Skeletal muscle tissue (tissue), 4 donors: ENCODE measurements around the gene WNT2. TPM values are rescaled to one million over a fixed set of nuclear protein-coding genes. Genes with fewer than 3 reads are reported as not detected.
"Not testable (repeated sequence)": the region's sequence is repeated elsewhere in the genome, so short reads cannot be mapped to it uniquely, and the experiment has no call there.

Experiments
- H3K27ac ChIP-seq: one replicate; pipeline ENCODE4 v1.7.0; 2013; ENCODE audit warnings: mild to moderate bottlenecking, low read depth, low read length, inconsistent platforms
- H3K27me3 ChIP-seq, 3 donors: one replicate each; pipeline ENCODE4 v1.7.0; 2013; ENCODE audit warnings: low read length in 3 of 3; ENCODE audit not compliant: control insufficient read depth in 3 of 3, insufficient read depth in 3 of 3
- H3K36me3 ChIP-seq, 3 donors: one replicate each; pipeline ENCODE4 v1.7.0; 2013; ENCODE audit warnings: low read length in 3 of 3; ENCODE audit not compliant: control insufficient read depth in 3 of 3, insufficient read depth in 3 of 3
- H3K4me1 ChIP-seq, 3 donors: one replicate each; pipeline ENCODE4 v1.7.0; 2013; ENCODE audit warnings: low read length in 3 of 3, mild to moderate bottlenecking in 3 of 3; ENCODE audit not compliant: control insufficient read depth in 3 of 3, insufficient read depth in 3 of 3
- H3K4me3 ChIP-seq, 3 donors: one replicate each; pipeline ENCODE4 v1.7.0; 2013; ENCODE audit warnings: low read length in 3 of 3
- H3K9ac ChIP-seq, 3 donors: one replicate each; pipeline ENCODE4 v1.7.0; 2013; ENCODE audit warnings: low read length in 3 of 3, mild to moderate bottlenecking in 3 of 3, moderate library complexity in 2 of 3, low read depth in 1 of 3
- H3K9me3 ChIP-seq, 3 donors: one replicate each; pipeline ENCODE4 v1.7.0; 2013; ENCODE audit warnings: low read length in 3 of 3; ENCODE audit not compliant: control insufficient read depth in 3 of 3
- total RNA-seq: library from RNA; depleted of rRNA; stranded (reverse); fragments of >200 nt; gene quantifications from one replicate; pipeline ENCODE4 v1.2.3, GENCODE V29; 2014
- donor health status: Osteomylitis.

WNT2 gene
- total RNA-seq, 1 donor from 2014 or later = 3.1 TPM

DNA sequence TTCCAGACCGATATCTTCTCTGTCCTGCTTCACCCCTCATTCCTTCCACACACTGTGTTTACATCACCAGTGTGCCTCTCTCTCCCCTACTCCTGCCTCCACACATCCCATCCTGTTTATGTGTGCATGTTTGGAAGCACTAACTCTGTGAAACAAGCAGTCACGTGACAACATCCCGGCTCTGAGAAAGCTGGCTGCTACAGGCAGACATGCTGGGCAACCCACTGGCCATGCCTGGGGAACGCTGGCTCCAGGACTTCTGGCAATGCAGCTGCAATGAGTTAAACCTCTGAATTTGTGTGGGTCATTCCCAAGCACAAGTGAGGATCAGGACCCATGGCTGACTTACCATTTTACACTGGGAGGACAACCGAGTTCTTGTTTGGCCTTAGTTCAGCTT, 74.0 kb downstream of the WNT2 start:
- Histone ChIP-seq H3K27me3 (peaks cover 0 to 2% (median 0%) of the 10 kb centered on the region in 3 donors), H3K4me3 (no peak overlapping the region), H3K4me1 (no peaks in the 10 kb centered on the region), H3K9me3 (peaks cover 0 to 4% (median 0%) of the 10 kb centered on the region in 3 donors), H3K36me3 (no peaks in the 10 kb centered on the region), H3K9ac (no peak overlapping the region), H3K27ac (no peak overlapping the region)

DNA sequence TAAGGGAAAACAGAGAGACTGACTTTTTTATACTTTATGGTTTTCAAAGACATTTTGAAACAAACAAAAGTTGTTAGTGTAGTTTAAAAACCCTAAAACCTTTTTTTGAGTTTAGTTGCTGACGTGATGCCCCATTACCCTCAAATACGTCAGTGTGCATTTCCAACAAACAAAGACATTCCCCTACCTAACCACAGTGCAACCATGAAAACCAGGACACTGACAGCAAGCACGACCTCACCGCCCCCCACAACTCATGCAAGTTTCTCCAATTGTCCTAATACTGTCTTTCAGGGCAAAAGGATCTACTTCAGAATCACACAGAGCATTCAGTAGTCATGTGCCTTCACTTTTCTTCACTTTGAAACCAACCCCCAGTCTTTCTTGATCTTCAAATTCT, 75.0 kb downstream of the WNT2 start:
- peaks cover 0 to 2% (median 0%) of the 10 kb centered on the region in 3 donors for H3K27me3 ChIP-seq
- no peak overlapping the region for H3K4me3 ChIP-seq
- H3K9ac ChIP-seq = no peak overlapping the region
- no peaks in the 10 kb centered on the region for H3K4me1 ChIP-seq
- no peaks in the 10 kb centered on the region for H3K36me3 ChIP-seq
- H3K27ac ChIP-seq = no peak overlapping the region
- peaks cover 0 to 6% (median 0%) of the 10 kb centered on the region in 3 donors for H3K9me3 ChIP-seq

DNA sequence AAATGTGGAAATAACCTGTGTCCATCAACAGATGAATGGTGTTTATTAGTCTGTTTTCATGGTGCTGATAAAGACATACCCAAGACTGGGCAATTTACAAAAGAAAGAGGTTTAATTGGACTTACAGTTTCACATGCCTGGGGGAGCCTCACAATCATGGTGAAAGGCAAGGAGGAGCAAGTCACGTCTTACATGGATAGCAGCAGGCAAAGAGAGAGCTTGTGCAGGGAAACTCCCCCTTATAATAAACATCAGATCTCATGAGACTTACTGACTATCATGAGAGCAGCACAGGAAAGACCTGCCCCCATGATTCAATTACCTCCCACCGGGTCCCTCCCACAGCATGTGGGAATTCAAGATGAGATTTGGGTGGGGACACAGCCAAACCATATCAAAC, 77.2 kb downstream of the WNT2 start:
- H3K4me3 ChIP-seq, H3K9ac ChIP-seq, H3K9me3 ChIP-seq, H3K36me3 ChIP-seq, H3K27me3 ChIP-seq, H3K27ac ChIP-seq, H3K4me1 ChIP-seq: not testable (repeated sequence)

DNA sequence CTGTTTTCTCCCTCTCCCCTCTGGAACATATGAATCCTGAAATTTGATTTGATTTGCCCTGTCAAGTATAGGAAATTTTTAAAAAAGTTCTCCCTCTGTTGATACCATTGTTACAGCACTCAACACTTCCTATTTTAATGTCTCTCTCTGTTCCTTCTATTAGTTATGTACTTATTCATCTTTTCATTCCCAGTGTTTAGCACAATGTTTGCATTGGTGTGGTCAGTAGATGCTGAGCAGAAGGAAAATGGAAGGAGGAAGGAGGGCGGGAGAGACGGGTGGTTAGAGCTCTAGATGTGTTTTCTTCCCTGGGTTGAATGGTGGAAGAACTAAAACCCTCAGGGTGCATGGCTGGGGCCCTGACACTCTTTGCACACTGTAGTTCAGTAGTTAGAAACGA, 79.5 kb downstream of the WNT2 start:
- Histone ChIP-seq H3K27ac (no peak overlapping the region), H3K9me3 (peaks cover 0 to 6% (median 0%) of the 10 kb centered on the region in 3 donors), H3K36me3 (no peaks in the 10 kb centered on the region), H3K4me3 (no peak overlapping the region), H3K27me3 (no peaks in the 10 kb centered on the region), H3K9ac (no peak overlapping the region), H3K4me1 (no peaks in the 10 kb centered on the region)

- H3K9me3 ChIP-seq = peaks cover 0 to 6% (median 0%) of the 10 kb centered on the region in 3 donors
- H3K27me3 ChIP-seq = no peaks in the 10 kb centered on the region
- no peak overlapping the region for H3K9ac ChIP-seq
- no peaks in the 10 kb centered on the region for H3K36me3 ChIP-seq
- H3K27ac ChIP-seq = no peak overlapping the region
- H3K4me3 ChIP-seq = no peak overlapping the region
- H3K4me1 ChIP-seq = no peaks in the 10 kb centered on the region
These were observed 81.8 kb downstream of the WNT2 start for GRCh38 chr7:117241088-117241487.

DNA sequence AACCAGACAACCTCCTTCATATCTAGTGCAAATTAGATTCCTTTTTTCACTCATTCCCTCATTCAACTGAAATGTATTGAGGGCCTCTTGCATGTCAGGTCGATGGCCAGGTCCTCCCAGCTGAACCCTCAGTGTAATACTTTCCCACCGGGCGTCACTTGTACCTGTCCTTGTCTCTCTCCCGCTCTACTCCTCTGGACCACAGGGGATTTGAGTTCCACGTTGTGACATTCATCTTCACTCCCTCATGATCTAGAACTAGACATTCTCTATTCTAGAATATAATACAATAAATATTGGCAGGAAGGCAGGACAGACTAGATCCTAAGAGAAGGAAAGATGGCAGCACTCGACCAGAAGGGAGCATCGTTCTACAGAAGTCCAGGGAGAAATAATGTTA, 83.9 kb downstream of the WNT2 start:
- Histone ChIP-seq H3K9ac (no peak overlapping the region), H3K4me1 (no peaks in the 10 kb centered on the region), H3K9me3 (peaks cover 0 to 2% (median 0%) of the 10 kb centered on the region in 3 donors), H3K27me3 (no peaks in the 10 kb centered on the region), H3K36me3 (no peaks in the 10 kb centered on the region), H3K27ac (no peak overlapping the region), H3K4me3 (no peak overlapping the region)

DNA sequence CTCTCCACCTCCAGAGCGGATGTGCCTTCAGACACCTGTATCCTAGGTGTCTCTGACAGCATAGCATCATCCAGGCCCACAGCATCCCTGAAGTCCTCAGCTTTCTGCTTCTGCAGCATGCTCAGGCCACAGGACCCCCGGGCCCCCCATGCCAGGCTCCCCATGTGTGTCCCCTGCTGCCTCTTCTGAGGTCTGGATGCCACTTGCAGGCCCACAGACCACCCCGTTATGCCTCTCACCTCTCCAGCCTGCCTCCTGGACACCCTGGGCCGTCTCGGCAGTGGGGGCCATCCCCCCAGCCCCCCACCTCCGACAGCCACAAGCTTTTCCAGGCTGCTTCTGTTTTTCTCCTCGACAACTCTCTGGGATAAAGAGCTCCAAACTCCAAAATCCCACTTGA, 84.4 kb downstream of the WNT2 start:
- Histone ChIP-seq H3K27me3 (no peaks in the 10 kb centered on the region), H3K9ac (no peak overlapping the region), H3K27ac (no peak overlapping the region), H3K4me1 (no peaks in the 10 kb centered on the region), H3K9me3 (no peaks in the 10 kb centered on the region), H3K4me3 (no peak overlapping the region), H3K36me3 (no peaks in the 10 kb centered on the region)

DNA sequence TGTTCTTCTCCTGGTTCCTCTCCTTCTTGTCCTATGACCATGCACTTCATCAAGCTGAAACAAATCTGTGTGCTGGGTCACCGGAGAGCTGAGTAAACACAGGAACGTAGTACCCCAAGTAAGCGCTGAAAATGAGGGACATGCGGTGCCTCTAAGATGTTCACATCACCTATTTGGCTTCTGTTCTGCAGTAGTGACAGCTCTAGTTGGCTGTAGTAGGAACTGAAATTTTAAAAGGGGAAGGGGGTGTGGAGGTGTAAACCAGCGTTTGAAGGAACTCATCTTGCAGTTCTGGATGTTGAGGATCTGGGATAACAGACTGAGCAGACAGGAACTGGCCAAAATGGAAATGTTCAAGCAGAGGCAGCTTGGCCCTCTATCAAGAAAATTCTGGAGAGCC, 85.2 kb downstream of the WNT2 start:
- no peak overlapping the region for H3K4me3 ChIP-seq
- no peaks in the 10 kb centered on the region for H3K27me3 ChIP-seq

GRCh38 chr7:117231047-117231359, 91.9 kb downstream of the WNT2 start:
- Histone ChIP-seq H3K36me3 (peaks cover 0 to 8% (median 5%) of the 10 kb centered on the region in 3 donors), H3K4me3 (no peak overlapping the region), H3K9me3 (no peaks in the 10 kb centered on the region), H3K27me3 (no peaks in the 10 kb centered on the region), H3K4me1 (no peaks in the 10 kb centered on the region), H3K27ac (no peak overlapping the region), H3K9ac (no peak overlapping the region)

More for the DNA sequence above, 85.2 kb downstream of the WNT2 start:
- no peaks in the 10 kb centered on the region for H3K9me3 ChIP-seq
- H3K27ac ChIP-seq = no peak overlapping the region
- no peaks in the 10 kb centered on the region for H3K36me3 ChIP-seq
- H3K4me1 ChIP-seq = no peaks in the 10 kb centered on the region
- H3K9ac ChIP-seq = no peak overlapping the region

- H3K27me3 ChIP-seq = no peaks in the 10 kb centered on the region
- no peak overlapping the region for H3K9ac ChIP-seq
- no peak overlapping the region for H3K4me3 ChIP-seq
- peaks cover 0 to 8% (median 5%) of the 10 kb centered on the region in 3 donors for H3K36me3 ChIP-seq
- H3K9me3 ChIP-seq = no peaks in the 10 kb centered on the region
- no peak overlapping the region for H3K27ac ChIP-seq
- no peaks in the 10 kb centered on the region for H3K4me1 ChIP-seq
These were observed 92.4 kb downstream of the WNT2 start for GRCh38 chr7:117230276-117231046.
